Measurements from ENCODE around the gene TRPC4AP.

TRPC4AP gene

DNA sequence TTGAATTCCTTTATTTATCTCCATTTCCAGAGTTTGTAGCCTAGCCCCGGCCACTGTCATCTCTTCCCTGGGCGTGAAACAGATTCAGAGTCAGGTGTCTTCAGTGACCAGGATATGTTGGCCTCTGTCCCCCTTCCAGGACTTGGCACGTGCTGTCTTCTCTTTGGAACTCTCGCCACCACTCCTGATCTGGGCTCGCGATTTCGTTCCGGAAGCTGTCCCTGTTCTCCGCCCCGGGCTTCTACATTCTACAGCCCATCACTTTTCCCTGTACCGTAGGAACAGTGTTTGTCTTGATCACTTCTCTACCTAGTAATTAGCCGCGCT lies 137.7 kb downstream of the TRPC4AP start:
- DNase-seq, result no peak

DNA sequence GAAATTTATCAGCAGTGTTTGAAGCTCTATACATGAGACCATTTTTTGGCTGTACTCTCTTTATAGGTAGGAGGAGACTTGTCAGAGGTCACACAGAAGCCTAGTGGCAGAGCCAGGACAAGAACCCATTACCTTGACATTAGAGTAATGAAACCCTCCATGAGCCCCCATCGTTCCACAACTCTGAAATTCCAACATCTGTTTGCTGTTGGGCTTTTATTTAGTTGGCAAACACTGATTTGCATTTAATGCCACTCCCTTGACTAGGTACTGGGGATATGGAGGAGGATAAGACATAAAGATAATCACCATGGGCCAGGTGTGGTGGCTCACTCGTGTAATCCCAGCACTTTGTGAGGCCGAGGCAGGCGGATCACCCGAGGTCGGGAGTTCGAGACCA lies 138.6 kb downstream of the TRPC4AP start:
- DNase-seq, result no peak

- DNase-seq, result no peak
These were observed 139.9 kb downstream of the TRPC4AP start for GRCh38 chr20:34952671-34953070.
